Activated CD4-positive, alpha-beta T cell treated with anti-CD3 and anti-CD28 coated beads for 4 hours (primary cell): ENCODE data around the gene CRBN.

Experiments used
- DNase-seq, 2 donors: peaks; one replicate each; pipeline ENCODE4 v3.0.0-alpha.2; 2020

Gene CRBN

GRCh38 chr3:3179407-3180094 is at the start of gene CRBN:
CRBN (minus strand) TSS chr3:3179691; CDS start chr3:3179687, 4 bp downstream.
- DNase-seq: peak; percentile 84 to 85

GRCh38 chr3:3227640-3228039 is 48.1 kb upstream of the CRBN start:
- no peak for DNase-seq

- DNase-seq: no peak
These were observed 42.0 kb upstream of the CRBN start for GRCh38 chr3:3221528-3221927.

- DNase-seq: no peak
These were observed 36.9 kb upstream of the CRBN start for GRCh38 chr3:3216401-3216800.

- no peak for DNase-seq
These were observed 33.4 kb upstream of the CRBN start for GRCh38 chr3:3212781-3213440.

- DNase-seq: no peak
These were observed 30.2 kb upstream of the CRBN start for GRCh38 chr3:3209714-3210113.

GRCh38 chr3:3209057-3209456 is 29.6 kb upstream of the CRBN start:
- DNase-seq: no peak

GRCh38 chr3:3201611-3202010 is 22.1 kb upstream of the CRBN start:
- DNase-seq: no peak

GRCh38 chr3:3200632-3201212 is 21.2 kb upstream of the CRBN start:
- peak in 1 of 2 donors; percentile 15 for DNase-seq

GRCh38 chr3:3199306-3199705 is 19.8 kb upstream of the CRBN start:
- no peak for DNase-seq

- DNase-seq: no peak
These were observed 16.8 kb upstream of the CRBN start for GRCh38 chr3:3196148-3196861.

GRCh38 chr3:3194861-3195260 is 15.4 kb upstream of the CRBN start:
- DNase-seq: no peak

- no peak for DNase-seq
These were observed 12.8 kb upstream of the CRBN start for GRCh38 chr3:3192286-3192675.

GRCh38 chr3:3191675-3192285 is 12.3 kb upstream of the CRBN start:
- DNase-seq: peak; percentile 16 to 17

- DNase-seq: no peak
These were observed 10.5 kb upstream of the CRBN start for GRCh38 chr3:3189961-3190360.

GRCh38 chr3:3189102-3189727 is 9.7 kb upstream of the CRBN start:
- no peak for DNase-seq

- no peak for DNase-seq
These were observed 5.4 kb upstream of the CRBN start for GRCh38 chr3:3184876-3185275.

- DNase-seq: no peak
These were observed 965 bp upstream of the CRBN start for GRCh38 chr3:3180456-3180855.

GRCh38 chr3:3178498-3179328 is 778 bp downstream of the CRBN start:
- DNase-seq: no peak

GRCh38 chr3:3177861-3178497 is 1.5 kb downstream of the CRBN start:
- no peak for DNase-seq

- no peak for DNase-seq
These were observed 6.9 kb downstream of the CRBN start for GRCh38 chr3:3172627-3173026.
